Activated CD8-positive, alpha-beta T cell treated with anti-CD3 and anti-CD28 coated beads for 36 hours (primary cell): ENCODE results near the gene CTTN. TPM values are rescaled to one million over a fixed set of nuclear protein-coding genes. Genes with fewer than 3 reads are reported as not detected.

Experiments
- ATAC-seq: fragments of 200-7000 bp; cut with Tn5 transposase; one replicate; pipeline ENCODE4 v1.10.0; 2021; ENCODE audit warnings: mild to moderate bottlenecking, moderate library complexity
- CTCF ChIA-PET: fragments of 350-600 bp; sonication (Branson Sonifier 250); formaldehyde crosslinking; loops from one replicate; lab custom pipeline; 2021; ENCODE audit warnings: antibody characterized with exemption; lab: Charles Lee
- POLR2A ChIA-PET: fragments of 350-600 bp; sonication (Branson Sonifier 250); formaldehyde crosslinking; loops from one replicate; lab custom pipeline; 2021; ENCODE audit warnings: antibody characterized with exemption; lab: Charles Lee
- DNase-seq: peaks from one replicate; pipeline ENCODE4 v3.0.0-alpha.2; 2020
- H3K27ac Mint-ChIP-seq: one replicate; pipeline ENCODE4 v1.8.0; 2021; ENCODE audit warnings: mild to moderate bottlenecking, mixed read lengths
- H3K27me3 Mint-ChIP-seq: one replicate; pipeline ENCODE4 v1.8.0; 2021; ENCODE audit warnings: mixed read lengths
- H3K36me3 Mint-ChIP-seq: one replicate; pipeline ENCODE4 v1.8.0; 2021; ENCODE audit warnings: low read depth, mixed read lengths
- H3K4me1 Mint-ChIP-seq: one replicate; pipeline ENCODE4 v1.8.0; 2021; ENCODE audit warnings: low read depth, mixed read lengths
- H3K4me3 Mint-ChIP-seq: one replicate; pipeline ENCODE4 v1.8.0; 2021; ENCODE audit warnings: mild to moderate bottlenecking, moderate library complexity, mixed read lengths
- H3K9me3 Mint-ChIP-seq: one replicate; pipeline ENCODE4 v1.8.0; 2021; ENCODE audit warnings: mixed read lengths
- intact Hi-C: fragments of 100-400 bp; cut with micrococcal nuclease; formaldehyde crosslinking; loops from one replicate; pipeline ENCODE4 v1.10.0; 2022
- total RNA-seq, 2 experiments: library from RNA; stranded (reverse); gene quantifications; one replicate each; pipeline ENCODE4 v1.2.3, GENCODE V29; 2021
- TF ChIP-seq, protein P1 (sequence below): fragments of 200-600 bp; IDR thresholded peaks from one replicate; pipeline ENCODE4 v1.8.0; 2022; ENCODE audit warnings: antibody characterized with exemption, mild to moderate bottlenecking

The CTTN gene
- total RNA-seq, 2 experiments from 2014 or later, result 8.6 to 9.9 TPM

DNA sequence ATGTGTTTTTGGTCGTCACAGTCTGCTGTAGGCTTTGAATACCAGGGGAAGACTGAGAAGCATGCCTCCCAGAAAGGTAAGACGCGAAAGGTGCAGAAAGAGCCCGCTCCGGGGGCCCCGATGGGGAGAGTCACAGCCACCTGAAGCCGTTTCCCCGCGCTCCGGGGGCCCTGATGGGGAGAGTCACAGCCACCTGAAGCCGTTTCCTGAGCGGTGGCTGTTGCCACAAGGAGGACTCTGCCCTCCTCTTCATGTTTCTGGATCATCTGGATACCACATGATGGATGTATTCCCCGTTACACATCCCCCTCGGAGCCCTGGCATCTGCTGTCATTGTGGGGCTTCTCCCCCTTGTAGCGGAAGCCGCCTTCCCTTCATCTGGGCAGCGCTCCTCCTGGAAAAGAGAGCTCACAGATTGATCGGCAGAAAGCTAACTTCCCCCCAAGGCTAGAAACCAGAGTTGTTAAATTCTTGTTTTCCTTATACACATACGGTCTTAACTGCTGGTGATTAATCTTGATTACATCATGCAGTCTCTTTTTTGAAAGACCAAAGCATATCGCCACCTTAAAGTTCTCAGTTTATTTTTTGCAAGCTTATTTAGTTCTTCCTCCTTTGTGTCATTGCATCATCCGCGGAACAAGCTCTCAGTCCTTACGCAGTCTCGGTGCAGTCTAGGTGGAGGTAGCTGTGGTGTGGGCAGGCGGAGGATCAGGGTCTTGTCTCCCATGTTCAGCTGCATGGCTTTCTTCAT is 17.5 kb downstream of the CTTN start:
- peak overlapping the region; percentile 70 for H3K27ac Mint-ChIP-seq
- ChIA-PET CTCF (no interaction called here), POLR2A (interaction anchor here (1.0 kb wide), 1 partner anchor 22 kb away, joined by 3 read pairs; no protein-coding TSS in a partner anchor)
- intact Hi-C loops, result no loop called here
- peaks cover 4% of the 10 kb centered on the region for H3K27me3 Mint-ChIP-seq
- ATAC-seq (peak; percentile 53), DNase-seq (no peak)
- H3K4me1 Mint-ChIP-seq, result peaks cover 12% of the 10 kb centered on the region
- peaks cover 22% of the 10 kb centered on the region for H3K36me3 Mint-ChIP-seq
- TF ChIP-seq, protein P1, sequence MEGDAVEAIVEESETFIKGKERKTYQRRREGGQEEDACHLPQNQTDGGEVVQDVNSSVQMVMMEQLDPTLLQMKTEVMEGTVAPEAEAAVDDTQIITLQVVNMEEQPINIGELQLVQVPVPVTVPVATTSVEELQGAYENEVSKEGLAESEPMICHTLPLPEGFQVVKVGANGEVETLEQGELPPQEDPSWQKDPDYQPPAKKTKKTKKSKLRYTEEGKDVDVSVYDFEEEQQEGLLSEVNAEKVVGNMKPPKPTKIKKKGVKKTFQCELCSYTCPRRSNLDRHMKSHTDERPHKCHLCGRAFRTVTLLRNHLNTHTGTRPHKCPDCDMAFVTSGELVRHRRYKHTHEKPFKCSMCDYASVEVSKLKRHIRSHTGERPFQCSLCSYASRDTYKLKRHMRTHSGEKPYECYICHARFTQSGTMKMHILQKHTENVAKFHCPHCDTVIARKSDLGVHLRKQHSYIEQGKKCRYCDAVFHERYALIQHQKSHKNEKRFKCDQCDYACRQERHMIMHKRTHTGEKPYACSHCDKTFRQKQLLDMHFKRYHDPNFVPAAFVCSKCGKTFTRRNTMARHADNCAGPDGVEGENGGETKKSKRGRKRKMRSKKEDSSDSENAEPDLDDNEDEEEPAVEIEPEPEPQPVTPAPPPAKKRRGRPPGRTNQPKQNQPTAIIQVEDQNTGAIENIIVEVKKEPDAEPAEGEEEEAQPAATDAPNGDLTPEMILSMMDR, result no peak
- peak overlapping the region; percentile 35 for H3K4me3 Mint-ChIP-seq
- no peaks in the 10 kb centered on the region for H3K9me3 Mint-ChIP-seq

GRCh38 chr11:70416881-70417280 is 18.6 kb downstream of the CTTN start:
- no peak for ATAC-seq
- H3K4me1 Mint-ChIP-seq, result peaks cover 12% of the 10 kb centered on the region
- no peak for DNase-seq
- ChIA-PET CTCF (no interaction called here), POLR2A (interaction anchor here (0.6 kb wide), 1 partner anchor 840 kb away, joined by 4 read pairs; no protein-coding TSS in a partner anchor)
- intact Hi-C loops, result no loop called here
- peaks cover 22% of the 10 kb centered on the region for H3K36me3 Mint-ChIP-seq
- no peak overlapping the region for H3K27ac Mint-ChIP-seq
- no peak overlapping the region for H3K4me3 Mint-ChIP-seq
- H3K9me3 Mint-ChIP-seq, result no peaks in the 10 kb centered on the region
- TF ChIP-seq, protein P1, result no peak
- H3K27me3 Mint-ChIP-seq, result peaks cover 4% of the 10 kb centered on the region

GRCh38 chr11:70418130-70418529 is 19.8 kb downstream of the CTTN start:
- H3K4me3 Mint-ChIP-seq, result no peak overlapping the region
- CTCF ChIA-PET, result no interaction called here
- TF ChIP-seq, protein P1, result no peak
- no peak for ATAC-seq
- H3K9me3 Mint-ChIP-seq, result no peaks in the 10 kb centered on the region
- H3K27ac Mint-ChIP-seq, result no peak overlapping the region
- peaks cover 20% of the 10 kb centered on the region for H3K36me3 Mint-ChIP-seq
- DNase-seq, result no peak
- POLR2A ChIA-PET, result no interaction called here
- H3K4me1 Mint-ChIP-seq, result peaks cover 12% of the 10 kb centered on the region
- intact Hi-C loops, result no loop called here
- H3K27me3 Mint-ChIP-seq, result peaks cover 4% of the 10 kb centered on the region

GRCh38 chr11:70419307-70420007 is 21.1 kb downstream of the CTTN start:
- TF ChIP-seq, protein P1, result no peak
- intact Hi-C loops, result no loop called here
- ChIA-PET CTCF (interaction anchor here (1.0 kb wide), 1 partner anchor 223 kb away, joined by 3 read pairs; no protein-coding TSS in a partner anchor), POLR2A (no interaction called here)
- no peaks in the 10 kb centered on the region for H3K9me3 Mint-ChIP-seq
- H3K4me1 Mint-ChIP-seq, result peaks cover 20% of the 10 kb centered on the region
- H3K27ac Mint-ChIP-seq, result no peak overlapping the region
- ATAC-seq (no peak), DNase-seq (no peak)
- peaks cover 6% of the 10 kb centered on the region for H3K27me3 Mint-ChIP-seq
- H3K36me3 Mint-ChIP-seq, result peaks cover 18% of the 10 kb centered on the region
- H3K4me3 Mint-ChIP-seq, result no peak overlapping the region
